Measurements from ENCODE around the gene TRAPPC12.
"Not testable (repeated sequence)": the region's sequence is repeated elsewhere in the genome, so short reads cannot be mapped to it uniquely, and the experiment has no call there.

The TRAPPC12 gene

GRCh38 chr2:3432693-3433338 lies 53.3 kb downstream of the TRAPPC12 start:
- no peak for DNase-seq (ENCODE audit: low read depth, low spot score)

- DNase-seq (ENCODE audit: low read depth, low spot score) = no peak
Measured at GRCh38 chr2:3433339-3433699, 53.8 kb downstream of the TRAPPC12 start.

GRCh38 chr2:3433776-3434400 lies 54.4 kb downstream of the TRAPPC12 start:
- no peak for DNase-seq (ENCODE audit: low read depth, low spot score)

- DNase-seq (ENCODE audit: low read depth, low spot score) = no peak
Measured at GRCh38 chr2:3434654-3435053, 55.2 kb downstream of the TRAPPC12 start.

- DNase-seq (ENCODE audit: low read depth, low spot score) = no peak
Measured at GRCh38 chr2:3435445-3435844, 56.0 kb downstream of the TRAPPC12 start.

GRCh38 chr2:3440477-3440876 lies 61.0 kb downstream of the TRAPPC12 start:
- no peak for DNase-seq (ENCODE audit: low read depth, low spot score)

- DNase-seq (ENCODE audit: low read depth, low spot score) = no peak
Measured at GRCh38 chr2:3441465-3441864, 62.0 kb downstream of the TRAPPC12 start.

GRCh38 chr2:3442185-3442584 lies 62.7 kb downstream of the TRAPPC12 start:
- no peak for DNase-seq (ENCODE audit: low read depth, low spot score)

- DNase-seq (ENCODE audit: low read depth, low spot score) = no peak
Measured at GRCh38 chr2:3443083-3443482, 63.6 kb downstream of the TRAPPC12 start.

GRCh38 chr2:3443506-3444084 lies 64.1 kb downstream of the TRAPPC12 start:
- DNase-seq (ENCODE audit: low read depth, low spot score) = no peak

GRCh38 chr2:3445891-3446290 lies 66.4 kb downstream of the TRAPPC12 start:
- no peak for DNase-seq (ENCODE audit: low read depth, low spot score)

GRCh38 chr2:3446381-3446780 lies 66.9 kb downstream of the TRAPPC12 start:
- DNase-seq (ENCODE audit: low read depth, low spot score) = no peak

- DNase-seq (ENCODE audit: low read depth, low spot score) = not testable (repeated sequence)
Measured at GRCh38 chr2:3447186-3447585, 67.7 kb downstream of the TRAPPC12 start.

GRCh38 chr2:3447789-3448317 lies 68.4 kb downstream of the TRAPPC12 start:
- no peak for DNase-seq (ENCODE audit: low read depth, low spot score)

- DNase-seq (ENCODE audit: low read depth, low spot score) = not testable (repeated sequence)
Measured at GRCh38 chr2:3448441-3448911, 69.0 kb downstream of the TRAPPC12 start.

- DNase-seq (ENCODE audit: low read depth, low spot score) = no peak
Measured at GRCh38 chr2:3449086-3449485, 69.6 kb downstream of the TRAPPC12 start.

- DNase-seq (ENCODE audit: low read depth, low spot score) = no peak
Measured at GRCh38 chr2:3449936-3450335, 70.4 kb downstream of the TRAPPC12 start.

- DNase-seq (ENCODE audit: low read depth, low spot score) = no peak
Measured at GRCh38 chr2:3450385-3451010, 71.0 kb downstream of the TRAPPC12 start.

- DNase-seq (ENCODE audit: low read depth, low spot score) = no peak
Measured at GRCh38 chr2:3451169-3451568, 71.7 kb downstream of the TRAPPC12 start.

- DNase-seq (ENCODE audit: low read depth, low spot score) = no peak
Measured at GRCh38 chr2:3451926-3452671, 72.6 kb downstream of the TRAPPC12 start.

- DNase-seq (ENCODE audit: low read depth, low spot score) = no peak
Measured at GRCh38 chr2:3453190-3453999, 73.9 kb downstream of the TRAPPC12 start.

Measured in iPS DF 19.7 (cell line).